GM12878 (cell line): ENCODE measurements around the gene IDS. TPM values are rescaled to one million over a fixed set of nuclear protein-coding genes. Genes with fewer than 3 reads are reported as not detected.

Experiments
- ATAC-seq: fragments of 200-7000 bp; cut with Tn5 transposase; 3 replicates; pipeline ENCODE4 v1.9.1; 2020; ENCODE audit warnings: mild to moderate bottlenecking, moderate library complexity
- BruUV-seq: library from RNA; stranded (reverse); fragments of 400-500 nt; replicated peaks from 2 replicates; lab custom pipeline; 2021; lab: Mats Ljungman, UMichigan
- CTCF ChIA-PET: fragments of 300-600 bp; sonication (Branson Sonifier 250); formaldehyde crosslinking; extraction: SDS; loops from one replicate; lab custom pipeline; 2021; ENCODE audit warnings: inconsistent platforms; lab: Yijun Ruan, JAX
- POLR2A ChIA-PET: fragments of 350-600 bp; formaldehyde crosslinking; extraction: SDS; loops from one replicate; lab custom pipeline; 2021; ENCODE audit warnings: inconsistent platforms; lab: Charles Lee
- RAD21 ChIA-PET: fragments of 300-600 bp; sonication (Branson Sonifier 250); formaldehyde crosslinking; loops from one replicate; lab custom pipeline; 2023; ENCODE audit warnings: antibody characterized with exemption; ENCODE audit not compliant: unreplicated experiment; lab: Charles Lee
- SMC1A ChIA-PET: fragments of 300-600 bp; sonication (Branson Sonifier 250); formaldehyde crosslinking; loops from one replicate; lab custom pipeline; 2023; ENCODE audit not compliant: unreplicated experiment, uncharacterized antibody; lab: Charles Lee
- DNase-seq: peaks from one replicate; pipeline ENCODE4 v3.0.0-alpha.2; 2011; ENCODE audit warnings: low read depth, low spot score
- FAIRE-seq: peaks from 3 replicates; lab custom pipeline; 2011; peaks lifted over from hg19 to GRCh38; lab: Jason Lieb, UNC
- H2AFZ ChIP-seq: 2 replicates; pipeline ENCODE4 v1.6.0; 2011; ENCODE audit warnings: low read depth, low read length, control low read depth; ENCODE audit not compliant: control insufficient read depth
- H3K27ac ChIP-seq: 2 replicates; pipeline ENCODE4 v1.5.1; 2011; ENCODE audit warnings: control low read depth; ENCODE audit not compliant: control insufficient read depth, insufficient read depth
- H3K27me3 ChIP-seq, 2 experiments: replicated peaks in 1 of 2; 2 replicates each; pipeline versions ENCODE4 v1.6.0 to v1.6.1; 2011; ENCODE audit warnings: low read length in 1 of 2; ENCODE audit not compliant: control insufficient read depth in 2 of 2, insufficient read depth in 2 of 2
- H3K36me3 ChIP-seq, 2 experiments: 2 replicates each; pipeline ENCODE4 v1.5.1; 2011; ENCODE audit warnings: low read length in 1 of 2; ENCODE audit not compliant: control insufficient read depth in 2 of 2, insufficient read depth in 2 of 2
- H3K4me1 ChIP-seq: 2 replicates; pipeline ENCODE4 v1.6.1; 2011; ENCODE audit warnings: mild to moderate bottlenecking, low read length, moderate library complexity, mixed read lengths; ENCODE audit not compliant: control insufficient read depth, insufficient read depth
- H3K4me2 ChIP-seq: 2 replicates; pipeline ENCODE4 v1.6.0; 2011; ENCODE audit warnings: control low read depth; ENCODE audit not compliant: control insufficient read depth, insufficient read depth
- H3K4me3 ChIP-seq: fragments of 200-600 bp; sonication (generic); 2 replicates; pipeline ENCODE4 v1.5.1; 2016
- H3K79me2 ChIP-seq: 2 replicates; pipeline ENCODE4 v1.6.0; 2011; ENCODE audit warnings: low read length; ENCODE audit not compliant: control insufficient read depth, insufficient read depth
- H3K9ac ChIP-seq: 2 replicates; pipeline ENCODE4 v1.8.0; 2011; ENCODE audit warnings: low read length, control low read depth, mixed read lengths; ENCODE audit not compliant: control insufficient read depth, insufficient read depth
- H3K9me3 ChIP-seq: replicated peaks from 3 replicates; pipeline ENCODE4 v1.5.1; 2011; ENCODE audit warnings: mild to moderate bottlenecking, low read length; ENCODE audit not compliant: control insufficient read depth, insufficient read depth
- H4K20me1 ChIP-seq: 2 replicates; pipeline ENCODE4 v1.6.0; 2011; ENCODE audit not compliant: control insufficient read depth, insufficient read depth
- BRCA1 ChIP-seq: IDR thresholded peaks from 2 replicates; pipeline ENCODE4 v1.6.1; 2011; ENCODE audit warnings: low read depth, low read length, improper control_type of control experiment
- CHD4 ChIP-seq: fragments of 200-600 bp; sonication (generic); IDR thresholded peaks from 2 replicates; pipeline ENCODE4 v1.6.1; 2016; ENCODE audit warnings: mild to moderate bottlenecking
- HDAC6 ChIP-seq: fragments of 200-600 bp; sonication (generic); IDR thresholded peaks from one replicate; pipeline ENCODE4 v1.8.0; 2017; ENCODE audit warnings: antibody characterized with exemption; ENCODE audit not compliant: unreplicated experiment
- WGBS: methylation state at CpG from one replicate; pipeline ENCODE4 v1.1.6; 2016; ENCODE audit warnings: low lambda C conversion rate; ENCODE audit not compliant: insufficient replicate concordance, insufficient coverage; ENCODE audit errors: missing lambda C conversion rate; 5-methylcytosine and 5-hydroxymethylcytosine counted together
- in situ Hi-C: fragments of 300-500 bp; cut with MboI; formaldehyde crosslinking; loops from 9 replicates; pipeline ENCODE4 v1.14.3; 2018; ENCODE audit warnings: mixed read lengths
- intact Hi-C: fragments of 100-400 bp; cut with micrococcal nuclease; formaldehyde crosslinking; loops from one replicate; pipeline ENCODE4 v1.14.2; 2022; ENCODE audit not compliant: unreplicated experiment
- polyA plus RNA-seq, 11 experiments: library from polyadenylated mRNA; depleted of rRNA in 4 of 11; unstranded in 6 of 11; stranded (reverse) in 5 of 11; fragments of >200 nt; fragmentation: Nextera tagmentation in 4 of 11; fragmentation: Illumina TruSeq in 1 of 11; extraction: Ambion mirVana in 4 of 11; extraction: Trizol in 1 of 11; gene quantifications; 1 replicate in 1 of 11; 2 replicates in 10 of 11; pipeline versions ENCODE4 v1.2.1 to v1.2.3, GENCODE V29; 2011 to 2016; ENCODE audit warnings: inconsistent platforms in 2 of 11, missing spikeins in 2 of 11, low read depth in 1 of 11
- total RNA-seq, 4 experiments: library from RNA; depleted of rRNA in 3 of 4; stranded (reverse); fragments of >200 nt in 3 of 4; fragmentation: Illumina TruSeq in 1 of 4; extraction: Trizol in 1 of 4; gene quantifications; 2 replicates each; pipeline versions ENCODE4 v1.2.1 to v1.2.3, GENCODE V29; 2013 to 2021

IDS gene
- total and polyA plus RNA-seq, 10 of the 15 experiments (the other 5 are each of a cell fraction or from before 2014, with no cell fraction given), result 6.1 to 79.1 (median 51.7) TPM

GRCh38 chrX:149433451-149433850 lies 71.7 kb downstream of the IDS start:
- no peak for DNase-seq
- Histone ChIP-seq H3K27me3 (no peaks in the 10 kb centered on the region), H3K27ac (no peak overlapping the region), H3K4me1 (no peaks in the 10 kb centered on the region), H3K4me3 (no peak overlapping the region), H3K36me3 (no peaks in the 10 kb centered on the region), H3K79me2 (no peaks in the 10 kb centered on the region), H4K20me1 (no peaks in the 10 kb centered on the region), H3K9ac (no peak overlapping the region), H2AFZ (no peak overlapping the region), H3K9me3 (no peaks in the 10 kb centered on the region), H3K4me2 (no peak overlapping the region)
- intact Hi-C loops, result no loop called here
- SMC1A ChIA-PET, result no interaction called here
- CTCF ChIA-PET, result no interaction called here
- ATAC-seq, result no peak
- no peak for TF ChIP-seq BRCA1
- TF ChIP-seq HDAC6, result no peak
- no peak for FAIRE-seq
- in situ Hi-C loops, result no loop called here
- POLR2A ChIA-PET, result no interaction called here
- 20% methylated on average over 4 of the region's 4 CpGs for whole genome bisulfite sequencing
- RAD21 ChIA-PET, result no interaction called here
- BruUV-seq, result no TSS peak

- no peak for ATAC-seq
- no TSS peak for BruUV-seq
- POLR2A ChIA-PET, result no interaction called here
- intact Hi-C loops (no loop called here), in situ Hi-C loops (no loop called here)
- Histone ChIP-seq H3K36me3 (no peaks in the 10 kb centered on the region), H3K27me3 (no peaks in the 10 kb centered on the region), H4K20me1 (no peaks in the 10 kb centered on the region), H3K9ac (no peak overlapping the region), H3K27ac (no peak overlapping the region), H3K4me2 (no peak overlapping the region), H3K9me3 (no peaks in the 10 kb centered on the region), H3K4me3 (no peak overlapping the region), H2AFZ (no peak overlapping the region), H3K79me2 (no peaks in the 10 kb centered on the region), H3K4me1 (no peaks in the 10 kb centered on the region)
- DNase-seq, result no peak
- SMC1A ChIA-PET, result no interaction called here
- RAD21 ChIA-PET, result no interaction called here
- CTCF ChIA-PET, result no interaction called here
- WGBS, result 2% methylated on average over 4 of the region's 4 CpGs
- TF ChIP-seq CHD4, result no peak
- FAIRE-seq, result no peak
Observed at GRCh38 chrX:149433051-149433450, 72.1 kb downstream of the IDS start.

Other genes with a start within 250 kb of the IDS start
- gene EOLA1, start 35.7 kb upstream of the IDS start, total RNA-seq (2014; rRNA removed), result 20.4 and 20.7 TPM in 2 replicates
- gene EOLA1, start 35.7 kb upstream of the IDS start, total RNA-seq (2014; rRNA removed; fragmentation: Illumina TruSeq; extraction: Trizol), result 22.0 and 24.6 TPM in 2 replicates
- 27.1 and 28.6 TPM in 2 replicates for gene EOLA1, start 35.7 kb upstream of the IDS start, total RNA-seq (2021)
- gene EOLA1, start 35.7 kb upstream of the IDS start, polyA plus RNA-seq (2011; rRNA removed), result 42.3 and 42.8 TPM in 2 replicates
- gene EOLA1, start 35.7 kb upstream of the IDS start, polyA plus RNA-seq (2014; fragmentation: Illumina TruSeq; extraction: Trizol), result 21.4 and 23.8 TPM in 2 replicates
- gene EOLA1, start 35.7 kb upstream of the IDS start, polyA plus RNA-seq (2014; fragmentation: Nextera tagmentation; extraction: Ambion mirVana), result 10 to 100 TPM in 1 of 2 experiments, 1 to 10 TPM in 1; 9.2 to 17.6 TPM
- gene EOLA1, start 35.7 kb upstream of the IDS start, polyA plus RNA-seq (2014; rRNA removed), result 24.7 and 27.1 TPM in 2 replicates
- gene EOLA1, start 35.7 kb upstream of the IDS start, polyA plus RNA-seq (2016; fragmentation: Nextera tagmentation; extraction: Ambion mirVana), result 10 to 100 TPM; 26.5 to 26.6 TPM
- gene HSFX3, start 44.6 kb upstream of the IDS start, total RNA-seq (2014; rRNA removed), result 0.40 TPM in 1 of 2 replicates, not detected in the other
- not detected in 2 replicates for gene HSFX3, start 44.6 kb upstream of the IDS start, total RNA-seq (2014; rRNA removed; fragmentation: Illumina TruSeq; extraction: Trizol)
- not detected in 2 replicates for gene HSFX3, start 44.6 kb upstream of the IDS start, total RNA-seq (2021)
- gene HSFX3, start 44.6 kb upstream of the IDS start, polyA plus RNA-seq (2011; rRNA removed), result 0.05 TPM in 1 of 2 replicates, not detected in the other
- gene HSFX3, start 44.6 kb upstream of the IDS start, polyA plus RNA-seq (2014; fragmentation: Illumina TruSeq; extraction: Trizol), result 0.29 TPM in 1 of 2 replicates, not detected in the other
- gene HSFX3, start 44.6 kb upstream of the IDS start, polyA plus RNA-seq (2014; fragmentation: Nextera tagmentation; extraction: Ambion mirVana), result under 1 TPM in 1 of 2 experiments, not detected in 1; 0.29 TPM
- gene HSFX3, start 44.6 kb upstream of the IDS start, polyA plus RNA-seq (2014; rRNA removed), result 0.26 TPM in 1 of 2 replicates, not detected in the other
- not detected for gene HSFX3, start 44.6 kb upstream of the IDS start, polyA plus RNA-seq (2016; fragmentation: Nextera tagmentation; extraction: Ambion mirVana)
- not detected in 2 replicates for gene MAGEA9B, start 82.2 kb upstream of the IDS start, total RNA-seq (2014; rRNA removed)
- gene MAGEA9B, start 82.2 kb upstream of the IDS start, total RNA-seq (2014; rRNA removed; fragmentation: Illumina TruSeq; extraction: Trizol), result not detected in 2 replicates
- gene MAGEA9B, start 82.2 kb upstream of the IDS start, total RNA-seq (2021), result not detected in 2 replicates
- gene MAGEA9B, start 82.2 kb upstream of the IDS start, polyA plus RNA-seq (2011; rRNA removed), result 0.06 and 0.08 TPM in 2 replicates
- not detected in 2 replicates for gene MAGEA9B, start 82.2 kb upstream of the IDS start, polyA plus RNA-seq (2014; fragmentation: Illumina TruSeq; extraction: Trizol)
- gene MAGEA9B, start 82.2 kb upstream of the IDS start, polyA plus RNA-seq (2014; fragmentation: Nextera tagmentation; extraction: Ambion mirVana), result not detected
- gene MAGEA9B, start 82.2 kb upstream of the IDS start, polyA plus RNA-seq (2014; rRNA removed), result not detected in 2 replicates
- gene MAGEA9B, start 82.2 kb upstream of the IDS start, polyA plus RNA-seq (2016; fragmentation: Nextera tagmentation; extraction: Ambion mirVana), result not detected
- 0.11 TPM in 1 of 2 replicates, not detected in the other for gene HSFX2, start 90.0 kb upstream of the IDS start, total RNA-seq (2014; rRNA removed)
- gene HSFX2, start 90.0 kb upstream of the IDS start, total RNA-seq (2014; rRNA removed; fragmentation: Illumina TruSeq; extraction: Trizol), result 0.18 TPM in 1 of 2 replicates, not detected in the other
- gene HSFX2, start 90.0 kb upstream of the IDS start, total RNA-seq (2021), result not detected in 2 replicates
- gene HSFX2, start 90.0 kb upstream of the IDS start, polyA plus RNA-seq (2011; rRNA removed), result 0.07 TPM in 1 of 2 replicates, not detected in the other
- not detected in 2 replicates for gene HSFX2, start 90.0 kb upstream of the IDS start, polyA plus RNA-seq (2014; fragmentation: Illumina TruSeq; extraction: Trizol)
- not detected for gene HSFX2, start 90.0 kb upstream of the IDS start, polyA plus RNA-seq (2014; fragmentation: Nextera tagmentation; extraction: Ambion mirVana)
- gene HSFX2, start 90.0 kb upstream of the IDS start, polyA plus RNA-seq (2014; rRNA removed), result 0.14 TPM in 1 of 2 replicates, not detected in the other
- not detected for gene HSFX2, start 90.0 kb upstream of the IDS start, polyA plus RNA-seq (2016; fragmentation: Nextera tagmentation; extraction: Ambion mirVana)
- 11.9 and 12.5 TPM in 2 replicates for gene TMEM185A, start 126.5 kb upstream of the IDS start, total RNA-seq (2014; rRNA removed)
- gene TMEM185A, start 126.5 kb upstream of the IDS start, total RNA-seq (2014; rRNA removed; fragmentation: Illumina TruSeq; extraction: Trizol), result 9.6 and 11.0 TPM in 2 replicates
- 13.0 and 15.0 TPM in 2 replicates for gene TMEM185A, start 126.5 kb upstream of the IDS start, total RNA-seq (2021)
- gene TMEM185A, start 126.5 kb upstream of the IDS start, polyA plus RNA-seq (2011; rRNA removed), result 24.5 and 25.1 TPM in 2 replicates
- 11.2 and 11.5 TPM in 2 replicates for gene TMEM185A, start 126.5 kb upstream of the IDS start, polyA plus RNA-seq (2014; fragmentation: Illumina TruSeq; extraction: Trizol)
- gene TMEM185A, start 126.5 kb upstream of the IDS start, polyA plus RNA-seq (2014; fragmentation: Nextera tagmentation; extraction: Ambion mirVana), result 1 to 10 TPM; 2.4 to 3.9 TPM
- gene TMEM185A, start 126.5 kb upstream of the IDS start, polyA plus RNA-seq (2014; rRNA removed), result 11.6 and 11.9 TPM in 2 replicates
- 10 to 100 TPM; 16.8 to 19.1 TPM for gene TMEM185A, start 126.5 kb upstream of the IDS start, polyA plus RNA-seq (2016; fragmentation: Nextera tagmentation; extraction: Ambion mirVana)
- not detected in 2 replicates for gene MAGEA11, start 206.8 kb upstream of the IDS start, total RNA-seq (2014; rRNA removed)
- not detected in 2 replicates for gene MAGEA11, start 206.8 kb upstream of the IDS start, total RNA-seq (2014; rRNA removed; fragmentation: Illumina TruSeq; extraction: Trizol)
- not detected in 2 replicates for gene MAGEA11, start 206.8 kb upstream of the IDS start, total RNA-seq (2021)
- not detected in 2 replicates for gene MAGEA11, start 206.8 kb upstream of the IDS start, polyA plus RNA-seq (2011; rRNA removed)
- gene MAGEA11, start 206.8 kb upstream of the IDS start, polyA plus RNA-seq (2014; fragmentation: Illumina TruSeq; extraction: Trizol), result not detected in 2 replicates
- under 1 TPM in 1 of 2 experiments, not detected in 1; 0.07 TPM for gene MAGEA11, start 206.8 kb upstream of the IDS start, polyA plus RNA-seq (2014; fragmentation: Nextera tagmentation; extraction: Ambion mirVana)
- not detected in 2 replicates for gene MAGEA11, start 206.8 kb upstream of the IDS start, polyA plus RNA-seq (2014; rRNA removed)
- not detected for gene MAGEA11, start 206.8 kb upstream of the IDS start, polyA plus RNA-seq (2016; fragmentation: Nextera tagmentation; extraction: Ambion mirVana)